Right ventricle myocardium superior (tissue), 1 donor: ENCODE results near the gene LBX1. TPM values are rescaled to one million over a fixed set of nuclear protein-coding genes. Genes with fewer than 3 reads are reported as not detected.

Source experiments
- total RNA-seq: library from RNA; stranded (reverse); fragmentation: NEBNext Ultra II Directional; extraction: Animal tissue kit (Norgen Biotek cat#: 25700); gene quantifications from one replicate; pipeline ENCODE4 v1.2.1, GENCODE V29; 2021
- donor health status: DM: no; HTN: yes; CAD: no; lungs with severe emphysema.

The LBX1 gene
- total RNA-seq, 1 donor from 2014 or later = not detected

Other genes starting within 250 kb of the LBX1 start
- gene MRPL43, start 242.0 kb downstream of the LBX1 start, total RNA-seq = 55.4 TPM
- 6.4 TPM for gene TWNK, start 241.9 kb downstream of the LBX1 start, total RNA-seq
- 39.1 TPM for gene LZTS2, start 229.7 kb downstream of the LBX1 start, total RNA-seq
- gene PDZD7, start 198.3 kb downstream of the LBX1 start, total RNA-seq = 0.38 TPM
- gene SFXN3, start 198.2 kb downstream of the LBX1 start, total RNA-seq = 11.4 TPM
- gene KAZALD1, start 167.5 kb downstream of the LBX1 start, total RNA-seq = 5.0 TPM
- gene TLX1, start 98.2 kb downstream of the LBX1 start, total RNA-seq = not detected
- gene BTRC, start 124.7 kb upstream of the LBX1 start, total RNA-seq = 33.4 TPM